GM12878 (cell line): ENCODE results near the gene CHID1.

Experiments
- ATF3 ChIP-seq: IDR thresholded peaks from 2 replicates; pipeline ENCODE4 v1.6.1; 2011; ENCODE audit warnings: low read depth, mild to moderate bottlenecking, low read length, moderate library complexity, borderline replicate concordance; ENCODE audit errors: extremely low read depth
- CTCF ChIP-seq, 3 experiments: IDR thresholded peaks in 2 of 3; conservative IDR thresholded peaks in 1 of 3; 2 replicates each; pipeline ENCODE4 v1.5.1; 2011; ENCODE audit warnings: low read depth in 3 of 3, low read length in 3 of 3, mild to moderate bottlenecking in 3 of 3, control low read depth in 2 of 3, moderate library complexity in 2 of 3, inconsistent platforms in 1 of 3, mixed read lengths in 1 of 3; ENCODE audit not compliant: control insufficient read depth in 2 of 3, insufficient read depth in 1 of 3; ENCODE audit errors: extremely low read depth in 1 of 3
- FOXK2 ChIP-seq: fragments of 450-650 bp; IDR thresholded peaks from 2 replicates; pipeline ENCODE4 v1.6.1; 2017; ENCODE audit warnings: mild to moderate bottlenecking, moderate library complexity
- GABPA ChIP-seq: IDR thresholded peaks from 2 replicates; pipeline ENCODE4 v1.6.1; 2014; ENCODE audit warnings: antibody characterized with exemption, low read depth, mild to moderate bottlenecking, inconsistent platforms
- JUND ChIP-seq: IDR thresholded peaks from 2 replicates; pipeline ENCODE4 v1.6.1; 2012; ENCODE audit warnings: low read depth, mild to moderate bottlenecking, low read length, improper control_type of control experiment, moderate library complexity
- KAT2A ChIP-seq: conservative IDR thresholded peaks from 2 replicates; pipeline ENCODE4 v1.6.1; 2011; ENCODE audit warnings: low read depth, low read length; ENCODE audit not compliant: control insufficient read depth
- KDM1A ChIP-seq: fragments of 200-600 bp; sonication (generic); IDR thresholded peaks from 2 replicates; pipeline ENCODE4 v1.6.1; 2016; ENCODE audit warnings: borderline replicate concordance
- NFYA ChIP-seq: IDR thresholded peaks from 2 replicates; pipeline ENCODE4 v1.6.1; 2011; ENCODE audit warnings: low read depth, mild to moderate bottlenecking, low read length, improper control_type of control experiment, borderline replicate concordance
- TCF7 ChIP-seq: IDR thresholded peaks from 2 replicates; pipeline ENCODE4 v1.6.1; 2014; ENCODE audit warnings: antibody characterized with exemption, borderline replicate concordance
- ZNF592 ChIP-seq: fragments of 450-650 bp; IDR thresholded peaks from 2 replicates; pipeline ENCODE4 v1.6.1; 2017; ENCODE audit warnings: mild to moderate bottlenecking, moderate library complexity

- TF ChIP-seq GABPA (no peak), JUND (no peak), TCF7 (no peak), FOXK2 (no peak), ZNF592 (no peak), CTCF (IDR thresholded peaks at IDR 0.05 in 2 of 3, conservative IDR thresholded peaks at IDR 0.05 in 1 of 3; ENCODE audit: control insufficient read depth in 2 of 3, extremely low read depth in 1 of 3, insufficient read depth in 1 of 3, low read depth in 3 of 3, low read length in 3 of 3) (no peak), KDM1A (no peak), ATF3 (no peak), KAT2A (no peak), NFYA (no peak)
Observed at GRCh38 chr11:858762-859339, 51.8 kb downstream of the CHID1 start.
